HCT116 (cell line): ENCODE measurements around the gene CRTC1. TPM values are rescaled to one million over a fixed set of nuclear protein-coding genes. Genes with fewer than 3 reads are reported as not detected.

Source experiments
- ATAC-seq: fragments of 200-7000 bp; cut with Tn5 transposase; 2 replicates; pipeline ENCODE4 v1.9.1; 2020; ENCODE audit warnings: mild to moderate bottlenecking, moderate library complexity
- BruUV-seq: library from RNA; stranded (reverse); fragments of 400-500 nt; replicated peaks from 2 replicates; lab custom pipeline; 2021; lab: Mats Ljungman, UMichigan
- CTCF ChIA-PET: fragments of 300-600 bp; sonication (Branson Sonifier 250); formaldehyde crosslinking; loops from one replicate; lab custom pipeline; 2021; ENCODE audit warnings: antibody characterized with exemption; lab: Charles Lee
- POLR2A ChIA-PET: fragments of 300-600, 350-600 bp; sonication (Branson Sonifier 250); formaldehyde crosslinking; loops from one replicate; lab custom pipeline; 2021; ENCODE audit warnings: antibody characterized with exemption; lab: Charles Lee
- RAD21 ChIA-PET, 2 experiments: fragments of 300-600 bp; sonication (Branson Sonifier 250); formaldehyde crosslinking; loops; one replicate each; lab custom pipeline; 2023; ENCODE audit warnings: low total read pairs in 2 of 2; ENCODE audit not compliant: uncharacterized antibody in 2 of 2, unreplicated experiment in 2 of 2, low non-redundant PET in 1 of 2; lab: Charles Lee
- DNase-seq: peaks from one replicate; pipeline ENCODE4 v3.0.0-alpha.2; 2010; ENCODE audit warnings: low read depth, low spot score
- H2AFZ ChIP-seq: fragments of 200-600 bp; shearing (Covaris generic), sonication (generic); 2 replicates; pipeline ENCODE4 v1.6.1; 2017; ENCODE audit warnings: low read depth, mixed run types, mixed read lengths, antibody characterized with exemption, low read length; ENCODE audit not compliant: poor library complexity, severe bottlenecking
- H3K27ac ChIP-seq: 2 replicates; pipeline ENCODE4 v1.5.1; 2012; ENCODE audit warnings: low read depth, low read length
- H3K27me3 ChIP-seq: fragments of 200-600 bp; sonication (generic); 2 replicates; pipeline ENCODE4 v1.6.1; 2016; ENCODE audit warnings: mixed run types, low read length, mixed read lengths; ENCODE audit not compliant: insufficient read depth
- H3K36me3 ChIP-seq, 2 experiments: fragments of 200-500 bp in 1 of 2; fragments of 200-600 bp in 1 of 2; sonication (Bioruptor generic) in 1 of 2; sonication (generic) in 1 of 2; 2 replicates each; pipeline versions ENCODE4 v1.5.1 to v1.6.1; 2014 to 2016; ENCODE audit warnings: low read length in 2 of 2, inconsistent platforms in 1 of 2, mixed read lengths in 1 of 2, mixed run types in 1 of 2; ENCODE audit not compliant: insufficient read depth in 2 of 2, control insufficient read depth in 1 of 2
- H3K4me1 ChIP-seq, 2 experiments: fragments of 200-600 bp in 1 of 2; sonication (generic) in 1 of 2; 2 replicates each; pipeline versions ENCODE4 v1.5.1 to v1.6.1; 2012 to 2017; ENCODE audit warnings: low read length in 2 of 2, inconsistent platforms in 1 of 2, mild to moderate bottlenecking in 1 of 2, mixed read lengths in 1 of 2, mixed run types in 1 of 2, moderate library complexity in 1 of 2; ENCODE audit not compliant: insufficient read depth in 2 of 2, control insufficient read depth in 1 of 2
- H3K4me2 ChIP-seq: fragments of 200-600 bp; sonication (generic); 2 replicates; pipeline ENCODE4 v1.6.1; 2017; ENCODE audit warnings: mixed run types, low read length, mixed read lengths
- H3K4me3 ChIP-seq, 2 experiments: fragments of 200-600 bp in 1 of 2; sonication (generic) in 1 of 2; replicated peaks in 1 of 2; 2 replicates each; pipeline ENCODE4 v1.5.1; 2011 to 2016; ENCODE audit warnings: low read length in 2 of 2, control low read depth in 1 of 2, low read depth in 1 of 2, mild to moderate bottlenecking in 1 of 2, mixed read lengths in 1 of 2, mixed run types in 1 of 2
- H3K79me2 ChIP-seq: fragments of 200-600 bp; sonication (generic); 2 replicates; pipeline ENCODE4 v1.6.1; 2017; ENCODE audit warnings: mild to moderate bottlenecking, mixed run types, low read length, moderate library complexity, mixed read lengths; ENCODE audit not compliant: insufficient read depth
- H3K9ac ChIP-seq: fragments of 200-600 bp; sonication (generic); 2 replicates; pipeline ENCODE4 v1.6.1; 2016; ENCODE audit warnings: low read length, mixed read lengths
- H3K9me2 ChIP-seq: fragments of 200-600 bp; sonication (generic), shearing (Covaris generic); 2 replicates; pipeline ENCODE4 v1.6.1; 2017; ENCODE audit warnings: mixed run types, mild to moderate bottlenecking, moderate library complexity; ENCODE audit not compliant: insufficient read depth
- H3K9me3 ChIP-seq, 2 experiments: fragments of 200-500 bp in 1 of 2; fragments of 200-600 bp in 1 of 2; sonication (Bioruptor generic) in 1 of 2; sonication (generic) in 1 of 2; 2 replicates each; pipeline ENCODE4 v1.6.1; 2014 to 2017; ENCODE audit warnings: low read length in 2 of 2, mixed read lengths in 2 of 2, inconsistent platforms in 1 of 2, low read depth in 1 of 2, mild to moderate bottlenecking in 1 of 2, mixed run types in 1 of 2, moderate library complexity in 1 of 2; ENCODE audit not compliant: control insufficient read depth in 1 of 2, insufficient read depth in 1 of 2
- H4K20me1 ChIP-seq: fragments of 200-600 bp; sonication (generic), shearing (Covaris generic); 2 replicates; pipeline ENCODE4 v1.6.1; 2017; ENCODE audit warnings: mixed run types, mild to moderate bottlenecking, moderate library complexity; ENCODE audit not compliant: insufficient read depth
- ATF3 ChIP-seq: IDR thresholded peaks from 2 replicates; pipeline ENCODE4 v1.6.1; 2012
- ELF1 ChIP-seq: IDR thresholded peaks from 2 replicates; pipeline ENCODE4 v1.6.1; 2012; ENCODE audit warnings: low read depth, borderline replicate concordance
- RAD21 ChIP-seq: IDR thresholded peaks from 2 replicates; pipeline ENCODE4 v1.6.1; 2012; ENCODE audit warnings: low read depth, mild to moderate bottlenecking
- ZBTB33 ChIP-seq: IDR thresholded peaks from 2 replicates; pipeline ENCODE4 v1.6.1; 2011; ENCODE audit warnings: mild to moderate bottlenecking, low read length, moderate library complexity; ENCODE audit not compliant: insufficient replicate concordance; ENCODE audit errors: extremely low read depth
- ZFX ChIP-seq: fragments of 450-650 bp; IDR thresholded peaks from 2 replicates; pipeline ENCODE4 v1.6.1; 2017
- intact Hi-C: fragments of 100-400 bp; cut with micrococcal nuclease; formaldehyde crosslinking; loops from 2 replicates; pipeline ENCODE4 v1.10.0; 2022
- total RNA-seq: library from RNA; stranded (reverse); gene quantifications from one replicate; pipeline ENCODE4 v1.2.1, GENCODE V29; 2021; ENCODE audit not compliant: unreplicated experiment

Gene CRTC1
- total RNA-seq, 1 experiment from 2014 or later, result 14.9 TPM

GRCh38 chr19:18666317-18666716, 17.2 kb upstream of the CRTC1 start (continued):
- TF ChIP-seq ZBTB33, result no peak
- no peak for TF ChIP-seq ZFX
- no peak for TF ChIP-seq ATF3

- TF ChIP-seq ELF1 (no peak), RAD21 (no peak), ZFX (no peak), ZBTB33 (no peak)
- no peak overlapping the region for H3K9ac ChIP-seq
- intact Hi-C loops, result no loop called here
- no peaks in the 10 kb centered on the region for H3K27me3 ChIP-seq
- H3K27ac ChIP-seq, result no peak overlapping the region
- H4K20me1 ChIP-seq, result no peaks in the 10 kb centered on the region
- ChIA-PET RAD21 (no interaction called here), POLR2A (no interaction called here), CTCF (no interaction called here)
- no peaks in the 10 kb centered on the region for H3K9me2 ChIP-seq
- H3K79me2 ChIP-seq, result no peaks in the 10 kb centered on the region
- BruUV-seq, result no TSS peak
- no peak overlapping the region for H2AFZ ChIP-seq
- H3K4me1 ChIP-seq, result peaks cover 4 to 7% of the 10 kb centered on the region in 2 experiments; a peak in 3 of 4 replicates
- H3K36me3 ChIP-seq, result no peaks in the 10 kb centered on the region
- no peaks in the 10 kb centered on the region for H3K9me3 ChIP-seq
- ATAC-seq, result no peak
- H3K4me3 ChIP-seq, result no peak overlapping the region
- H3K4me2 ChIP-seq, result no peak overlapping the region
- no peak for DNase-seq
These were observed 16.7 kb upstream of the CRTC1 start for GRCh38 chr19:18666784-18667183.
